H1 (cell line): ENCODE results near the gene KCNMB4. TPM values are rescaled to one million over a fixed set of nuclear protein-coding genes. Genes with fewer than 3 reads are reported as not detected.

ENCODE experiments used
- CTCF ChIA-PET: fragments of 300-600 bp; sonication (Branson Sonifier 250); formaldehyde crosslinking; loops from one replicate; lab custom pipeline; 2021; ENCODE audit not compliant: partially characterized antibody; lab: Charles Lee
- POLR2A ChIA-PET: fragments of 300-600 bp; sonication (Branson Sonifier 250); formaldehyde crosslinking; loops from one replicate; lab custom pipeline; 2021; ENCODE audit warnings: inconsistent platforms; ENCODE audit not compliant: partially characterized antibody; lab: Charles Lee
- DNase-seq, 2 experiments: peaks; one replicate each; pipeline versions ENCODE4 v3.0.0 to v3.0.0-alpha.2; 2010 to 2022; ENCODE audit warnings: low spot score in 2 of 2, low read depth in 1 of 2, mixed read lengths in 1 of 2
- FAIRE-seq: peaks from 2 replicates; lab custom pipeline; 2011; peaks lifted over from hg19 to GRCh38; lab: Jason Lieb, UNC
- H2AFZ ChIP-seq: 2 replicates; pipeline ENCODE4 v1.8.1; 2012; ENCODE audit warnings: low read length, inconsistent platforms
- H2AK5ac ChIP-seq: 2 replicates; pipeline ENCODE4 v1.6.1; 2013; ENCODE audit warnings: low read depth, low read length
- H2BK120ac ChIP-seq: replicated peaks from 2 replicates; pipeline ENCODE3; 2013; ENCODE audit warnings: low read depth, low read length, inconsistent platforms
- H2BK12ac ChIP-seq: 2 replicates; pipeline ENCODE4 v1.6.1; 2013; ENCODE audit warnings: low read depth, low read length
- H2BK15ac ChIP-seq: 2 replicates; pipeline ENCODE4 v1.6.1; 2013; ENCODE audit warnings: low read length
- H2BK20ac ChIP-seq: 2 replicates; pipeline ENCODE4 v1.6.1; 2013; ENCODE audit warnings: low read length
- H2BK5ac ChIP-seq: 2 replicates; pipeline ENCODE4 v1.6.1; 2013; ENCODE audit warnings: low read depth, low read length
- H3K14ac ChIP-seq: 2 replicates; pipeline ENCODE4 v1.6.1; 2013; ENCODE audit warnings: inconsistent platforms; ENCODE audit not compliant: insufficient read length
- H3K18ac ChIP-seq: 2 replicates; pipeline ENCODE4 v1.6.1; 2013; ENCODE audit warnings: low read length; ENCODE audit errors: extremely low read depth
- H3K23ac ChIP-seq: 2 replicates; pipeline ENCODE4 v1.6.1; 2013; ENCODE audit warnings: inconsistent platforms; ENCODE audit not compliant: insufficient read length
- H3K23me2 ChIP-seq: 2 replicates; pipeline ENCODE4 v1.6.1; 2013; ENCODE audit warnings: low read depth, low read length
- H3K27ac ChIP-seq: 2 replicates; pipeline ENCODE4 v1.6.1; 2011; ENCODE audit warnings: low read depth, low read length, inconsistent platforms
- H3K27me3 ChIP-seq, 4 experiments: replicated peaks in 1 of 4; 1 replicate in 1 of 4; 2 replicates in 3 of 4; pipeline versions ENCODE4 v1.6.1 to v1.8.1; 2011 to 2013; ENCODE audit warnings: low read length in 3 of 4, mild to moderate bottlenecking in 3 of 4, inconsistent platforms in 2 of 4, mixed read lengths in 2 of 4, moderate library complexity in 1 of 4; ENCODE audit not compliant: control insufficient read depth in 3 of 4, insufficient read depth in 3 of 4; ENCODE audit errors: extremely low read depth in 1 of 4
- H3K36me3 ChIP-seq, 4 experiments: 2 replicates each; pipeline versions ENCODE4 v1.6.1 to v1.8.1; 2011 to 2013; ENCODE audit warnings: mild to moderate bottlenecking in 4 of 4, low read length in 3 of 4, moderate library complexity in 2 of 4, control low read depth in 1 of 4, inconsistent platforms in 1 of 4; ENCODE audit not compliant: insufficient read depth in 4 of 4, control insufficient read depth in 2 of 4
- H3K4ac ChIP-seq: replicated peaks from 2 replicates; pipeline ENCODE3; 2013; ENCODE audit warnings: low read length, low read depth, mixed read lengths, inconsistent platforms; ENCODE audit not compliant: insufficient read length
- H3K4me1 ChIP-seq, 4 experiments: replicated peaks in 1 of 4; 1 replicate in 1 of 4; 2 replicates in 3 of 4; pipeline versions ENCODE4 v1.6.1 to v1.8.1; 2011 to 2013; ENCODE audit warnings: low read length in 3 of 4, inconsistent platforms in 2 of 4, mixed read lengths in 1 of 4; ENCODE audit not compliant: insufficient read depth in 4 of 4, control insufficient read depth in 3 of 4
- H3K4me2 ChIP-seq, 2 experiments: 2 replicates each; pipeline versions ENCODE4 v1.6.1 to v1.8.1; 2011 to 2013; ENCODE audit warnings: low read depth in 2 of 2, low read length in 2 of 2, control low read depth in 1 of 2, inconsistent platforms in 1 of 2, mild to moderate bottlenecking in 1 of 2; ENCODE audit not compliant: insufficient read depth in 1 of 2
- H3K4me3 ChIP-seq, 4 experiments: fragments of 200-600, 300-600 bp in 1 of 4; sonication (generic), shearing (Covaris generic), sonication (Bioruptor Twin) in 1 of 4; 2 replicates each; pipeline versions ENCODE4 v1.5.1 to v1.8.1; 2011 to 2016; ENCODE audit warnings: low read length in 4 of 4, low read depth in 3 of 4, control low read depth in 2 of 4, inconsistent platforms in 2 of 4, mild to moderate bottlenecking in 2 of 4, mixed read lengths in 1 of 4, moderate library complexity in 1 of 4; ENCODE audit not compliant: insufficient read depth in 2 of 4; ENCODE audit errors: extremely low read depth in 1 of 4
- H3K56ac ChIP-seq: replicated peaks from 2 replicates; pipeline ENCODE3; 2013; ENCODE audit warnings: low read depth, mild to moderate bottlenecking, mixed read lengths, low read length, inconsistent platforms; ENCODE audit not compliant: insufficient read length
- H3K79me1 ChIP-seq: 2 replicates; pipeline ENCODE4 v1.6.1; 2013; ENCODE audit warnings: low read depth, low read length, control low read depth
- H3K79me2 ChIP-seq, 2 experiments: 2 replicates each; pipeline versions ENCODE4 v1.6.1 to v1.8.1; 2012 to 2013; ENCODE audit warnings: low read length in 2 of 2, mild to moderate bottlenecking in 2 of 2, inconsistent platforms in 1 of 2; ENCODE audit not compliant: insufficient read depth in 2 of 2, control insufficient read depth in 1 of 2
- H3K9ac ChIP-seq, 4 experiments: replicated peaks in 1 of 4; 1 replicate in 1 of 4; 2 replicates in 3 of 4; pipeline versions ENCODE4 v1.6.1 to v1.8.1; 2011 to 2013; ENCODE audit warnings: low read depth in 3 of 4, low read length in 3 of 4, control low read depth in 2 of 4, mild to moderate bottlenecking in 2 of 4, moderate library complexity in 2 of 4, inconsistent platforms in 1 of 4; ENCODE audit errors: extremely low read depth in 1 of 4
- H3K9me3 ChIP-seq, 2 experiments: 2 replicates each; pipeline versions ENCODE4 v1.6.1 to v1.8.1; 2012 to 2013; ENCODE audit warnings: mild to moderate bottlenecking in 2 of 2, moderate library complexity in 2 of 2, control low read depth in 1 of 2, inconsistent platforms in 1 of 2, low read depth in 1 of 2, low read length in 1 of 2, mixed read lengths in 1 of 2; ENCODE audit not compliant: insufficient read depth in 2 of 2
- H4K20me1 ChIP-seq, 2 experiments: replicated peaks in 1 of 2; 2 replicates each; pipeline versions ENCODE3 to v1.8.1; 2011 to 2013; ENCODE audit warnings: inconsistent platforms in 2 of 2, low read length in 2 of 2, mild to moderate bottlenecking in 1 of 2; ENCODE audit not compliant: insufficient read depth in 2 of 2, control insufficient read depth in 1 of 2
- H4K5ac ChIP-seq: 2 replicates; pipeline ENCODE4 v1.6.1; 2013; ENCODE audit warnings: low read length, low read depth, mixed read lengths, inconsistent platforms; ENCODE audit not compliant: insufficient read length
- H4K8ac ChIP-seq: 2 replicates; pipeline ENCODE4 v1.8.0; 2013; ENCODE audit warnings: mild to moderate bottlenecking, moderate library complexity, low read length, inconsistent platforms; ENCODE audit not compliant: insufficient read depth; ENCODE audit errors: extremely low read depth
- H4K91ac ChIP-seq: replicated peaks from 2 replicates; pipeline ENCODE3; 2013; ENCODE audit warnings: low read length, mixed read lengths, inconsistent platforms; ENCODE audit not compliant: insufficient read length
- EGR1 ChIP-seq: IDR thresholded peaks from 2 replicates; pipeline ENCODE4 v1.6.1; 2011; ENCODE audit warnings: low read depth, low read length, borderline replicate concordance
- EP300 ChIP-seq, 2 experiments: IDR thresholded peaks; 1 replicate in 1 of 2; 2 replicates in 1 of 2; pipeline ENCODE4 v1.6.1; 2011 to 2012; ENCODE audit warnings: low read depth in 2 of 2, low read length in 2 of 2, mild to moderate bottlenecking in 2 of 2, borderline replicate concordance in 1 of 2, inconsistent platforms in 1 of 2, moderate library complexity in 1 of 2
- GTF2F1 ChIP-seq: IDR thresholded peaks from 2 replicates; pipeline ENCODE4 v1.6.1; 2012; ENCODE audit warnings: low read depth, low read length, improper control_type of control experiment, borderline replicate concordance
- HDAC6 ChIP-seq: IDR thresholded peaks from one replicate; pipeline ENCODE4 v1.7.1; 2012; ENCODE audit warnings: low read depth, mild to moderate bottlenecking, inconsistent platforms, low read length, moderate library complexity
- KDM4A ChIP-seq: IDR thresholded peaks from one replicate; pipeline ENCODE4 v1.7.1; 2012; ENCODE audit warnings: low read depth, mild to moderate bottlenecking, moderate library complexity, low read length, inconsistent platforms; ENCODE audit not compliant: severe bottlenecking
- YY1 ChIP-seq: IDR thresholded peaks from 2 replicates; pipeline ENCODE4 v1.6.1; 2011; ENCODE audit warnings: low read depth, mild to moderate bottlenecking, low read length
- ZNF274 ChIP-seq: IDR thresholded peaks from 2 replicates; pipeline ENCODE4 v1.7.0; 2012; ENCODE audit warnings: low read length, borderline replicate concordance; ENCODE audit errors: extremely low read depth
- polyA plus RNA-seq, 7 experiments: library from polyadenylated mRNA; depleted of rRNA in 3 of 7; stranded (reverse) in 5 of 7; unstranded in 2 of 7; fragments of >200 nt in 5 of 7; fragments of 200-250 nt in 2 of 7; gene quantifications; 1 replicate in 5 of 7; 2 replicates in 1 of 7; 4 replicates in 1 of 7; pipeline versions ENCODE4 v1.2.1 to v1.2.3, GENCODE V29; 2011 to 2013; ENCODE audit warnings: missing spikeins in 2 of 7, mixed read lengths in 2 of 7
- total RNA-seq: library from RNA; stranded (reverse); fragmentation: NEBNext Ultra II Directional; extraction: Animal tissue kit (Norgen Biotek cat#: 25700); gene quantifications from 2 replicates; pipeline ENCODE4 v1.2.1, GENCODE V29; 2021

KCNMB4 gene
- total and polyA plus RNA-seq, 2 of the 8 experiments (the other 6 are each of a cell fraction or from before 2014, with no cell fraction given): 10.9 to 16.0 TPM

DNA sequence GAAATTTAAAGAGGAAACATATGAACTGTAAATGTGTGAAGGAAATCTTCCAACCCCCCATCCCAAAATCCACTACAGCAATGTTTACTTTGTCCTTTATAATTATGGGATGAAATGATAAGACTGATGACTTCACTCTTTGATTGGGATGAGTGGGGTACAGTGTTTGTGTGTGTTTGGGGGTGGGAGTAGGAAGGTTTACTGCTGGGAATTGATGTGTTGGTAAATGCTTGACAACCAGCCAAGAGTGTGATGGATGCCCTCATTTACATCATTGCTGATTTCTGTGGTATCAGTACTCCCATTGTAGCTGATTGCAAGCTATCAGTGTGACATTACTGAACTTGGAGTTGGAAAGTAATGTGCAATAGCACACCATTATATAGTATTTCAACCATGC, 90.9 kb downstream of the KCNMB4 start:
- ChIA-PET CTCF (no interaction called here), POLR2A (no interaction called here)
- H4K91ac ChIP-seq: no peak overlapping the region

More for the DNA sequence above, 90.9 kb downstream of the KCNMB4 start:
- Histone ChIP-seq H3K27ac (no peak overlapping the region), H3K27me3 (no peaks in the 10 kb centered on the region), H3K56ac (no peak overlapping the region), H2BK20ac (no peak overlapping the region), H3K4ac (no peak overlapping the region), H4K8ac (no peak overlapping the region), H3K23me2 (no peaks in the 10 kb centered on the region), H2BK12ac (no peak overlapping the region), H3K4me2 (no peak overlapping the region), H3K4me1 (no peaks in the 10 kb centered on the region), H2BK5ac (no peak overlapping the region), H2AFZ (no peak overlapping the region), H3K14ac (no peak overlapping the region), H3K79me1 (no peaks in the 10 kb centered on the region), H4K5ac (no peak overlapping the region), H3K9me3 (no peaks in the 10 kb centered on the region), H2AK5ac (no peak overlapping the region), H3K18ac (no peak overlapping the region), H2BK120ac (no peak overlapping the region), H3K36me3 (no peaks in the 10 kb centered on the region), H4K20me1 (no peaks in the 10 kb centered on the region), H3K79me2 (no peaks in the 10 kb centered on the region), H3K9ac (no peak overlapping the region), H2BK15ac (no peak overlapping the region), H3K4me3 (no peak overlapping the region), H3K23ac (no peak overlapping the region)
- DNase-seq (no peak), FAIRE-seq (no peak)
- TF ChIP-seq ZNF274: no peak
- no peak for TF ChIP-seq EGR1
- TF ChIP-seq HDAC6: no peak
- no peak for TF ChIP-seq KDM4A
- TF ChIP-seq EP300 (IDR thresholded peaks at IDR 0.05; ENCODE audit: borderline replicate concordance in 1 of 2, low read depth in 2 of 2, low read length in 2 of 2): no peak
- TF ChIP-seq YY1: no peak
- no peak for TF ChIP-seq GTF2F1
